Panc1 (cell line): ENCODE results near the gene SORCS1.

Experiments used
- POLR2AphosphoS5 ChIP-seq: IDR thresholded peaks from 2 replicates; pipeline ENCODE4 v1.6.1; 2012; ENCODE audit warnings: mild to moderate bottlenecking, low read depth, low read length, moderate library complexity
- TF ChIP-seq, protein P1 (sequence below), 2 experiments: IDR thresholded peaks; 2 replicates each; pipeline ENCODE4 v1.6.1; 2011 to 2012; ENCODE audit warnings: low read depth in 2 of 2, control low read depth in 1 of 2, low read length in 1 of 2, mild to moderate bottlenecking in 1 of 2, moderate library complexity in 1 of 2; ENCODE audit not compliant: insufficient read depth in 1 of 2
- TF ChIP-seq, protein P2 (sequence below): fragments of 450-650 bp; IDR thresholded peaks from 2 replicates; pipeline ENCODE4 v1.5.1; 2017; ENCODE audit warnings: mild to moderate bottlenecking

DNA sequence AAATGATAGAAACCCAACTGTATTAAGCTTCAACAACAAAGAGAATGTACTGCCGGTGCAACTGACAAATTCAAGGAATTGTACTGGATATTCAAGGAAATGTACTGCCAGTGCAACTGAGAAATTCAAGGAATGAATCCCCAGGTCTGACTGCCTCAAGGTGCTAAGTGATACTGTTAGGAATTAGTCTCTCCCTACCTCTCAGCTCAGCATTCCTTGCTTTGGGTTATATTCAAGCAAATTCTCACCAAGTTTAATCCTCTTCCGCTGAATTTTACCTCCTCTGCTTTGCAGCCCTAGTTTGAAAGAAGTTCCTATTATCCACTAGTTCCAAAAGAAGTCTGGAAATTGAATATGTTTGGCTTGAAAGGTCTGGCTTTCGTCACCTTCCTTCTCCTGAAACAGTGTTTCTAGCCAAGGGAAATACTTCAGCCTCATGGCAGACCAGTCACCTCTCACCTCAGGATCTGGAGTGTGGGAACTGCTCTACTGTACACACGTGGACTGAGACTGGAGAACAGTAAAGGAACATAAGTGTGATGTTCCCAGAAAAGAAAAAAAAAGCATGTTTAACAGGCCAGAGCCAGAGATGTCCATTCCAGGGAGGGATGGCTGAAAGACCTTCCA, 60.4 kb downstream of the SORCS1 start:
- TF ChIP-seq, protein P1, sequence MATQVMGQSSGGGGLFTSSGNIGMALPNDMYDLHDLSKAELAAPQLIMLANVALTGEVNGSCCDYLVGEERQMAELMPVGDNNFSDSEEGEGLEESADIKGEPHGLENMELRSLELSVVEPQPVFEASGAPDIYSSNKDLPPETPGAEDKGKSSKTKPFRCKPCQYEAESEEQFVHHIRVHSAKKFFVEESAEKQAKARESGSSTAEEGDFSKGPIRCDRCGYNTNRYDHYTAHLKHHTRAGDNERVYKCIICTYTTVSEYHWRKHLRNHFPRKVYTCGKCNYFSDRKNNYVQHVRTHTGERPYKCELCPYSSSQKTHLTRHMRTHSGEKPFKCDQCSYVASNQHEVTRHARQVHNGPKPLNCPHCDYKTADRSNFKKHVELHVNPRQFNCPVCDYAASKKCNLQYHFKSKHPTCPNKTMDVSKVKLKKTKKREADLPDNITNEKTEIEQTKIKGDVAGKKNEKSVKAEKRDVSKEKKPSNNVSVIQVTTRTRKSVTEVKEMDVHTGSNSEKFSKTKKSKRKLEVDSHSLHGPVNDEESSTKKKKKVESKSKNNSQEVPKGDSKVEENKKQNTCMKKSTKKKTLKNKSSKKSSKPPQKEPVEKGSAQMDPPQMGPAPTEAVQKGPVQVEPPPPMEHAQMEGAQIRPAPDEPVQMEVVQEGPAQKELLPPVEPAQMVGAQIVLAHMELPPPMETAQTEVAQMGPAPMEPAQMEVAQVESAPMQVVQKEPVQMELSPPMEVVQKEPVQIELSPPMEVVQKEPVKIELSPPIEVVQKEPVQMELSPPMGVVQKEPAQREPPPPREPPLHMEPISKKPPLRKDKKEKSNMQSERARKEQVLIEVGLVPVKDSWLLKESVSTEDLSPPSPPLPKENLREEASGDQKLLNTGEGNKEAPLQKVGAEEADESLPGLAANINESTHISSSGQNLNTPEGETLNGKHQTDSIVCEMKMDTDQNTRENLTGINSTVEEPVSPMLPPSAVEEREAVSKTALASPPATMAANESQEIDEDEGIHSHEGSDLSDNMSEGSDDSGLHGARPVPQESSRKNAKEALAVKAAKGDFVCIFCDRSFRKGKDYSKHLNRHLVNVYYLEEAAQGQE (IDR thresholded peaks at IDR 0.05; ENCODE audit: insufficient read depth in 1 of 2, low read depth in 2 of 2, low read length in 1 of 2): no peak
- TF ChIP-seq, protein P2, sequence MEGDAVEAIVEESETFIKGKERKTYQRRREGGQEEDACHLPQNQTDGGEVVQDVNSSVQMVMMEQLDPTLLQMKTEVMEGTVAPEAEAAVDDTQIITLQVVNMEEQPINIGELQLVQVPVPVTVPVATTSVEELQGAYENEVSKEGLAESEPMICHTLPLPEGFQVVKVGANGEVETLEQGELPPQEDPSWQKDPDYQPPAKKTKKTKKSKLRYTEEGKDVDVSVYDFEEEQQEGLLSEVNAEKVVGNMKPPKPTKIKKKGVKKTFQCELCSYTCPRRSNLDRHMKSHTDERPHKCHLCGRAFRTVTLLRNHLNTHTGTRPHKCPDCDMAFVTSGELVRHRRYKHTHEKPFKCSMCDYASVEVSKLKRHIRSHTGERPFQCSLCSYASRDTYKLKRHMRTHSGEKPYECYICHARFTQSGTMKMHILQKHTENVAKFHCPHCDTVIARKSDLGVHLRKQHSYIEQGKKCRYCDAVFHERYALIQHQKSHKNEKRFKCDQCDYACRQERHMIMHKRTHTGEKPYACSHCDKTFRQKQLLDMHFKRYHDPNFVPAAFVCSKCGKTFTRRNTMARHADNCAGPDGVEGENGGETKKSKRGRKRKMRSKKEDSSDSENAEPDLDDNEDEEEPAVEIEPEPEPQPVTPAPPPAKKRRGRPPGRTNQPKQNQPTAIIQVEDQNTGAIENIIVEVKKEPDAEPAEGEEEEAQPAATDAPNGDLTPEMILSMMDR: no peak
- no peak for TF ChIP-seq POLR2AphosphoS5
